ENCODE data around the gene RHBDF2.

DNA sequence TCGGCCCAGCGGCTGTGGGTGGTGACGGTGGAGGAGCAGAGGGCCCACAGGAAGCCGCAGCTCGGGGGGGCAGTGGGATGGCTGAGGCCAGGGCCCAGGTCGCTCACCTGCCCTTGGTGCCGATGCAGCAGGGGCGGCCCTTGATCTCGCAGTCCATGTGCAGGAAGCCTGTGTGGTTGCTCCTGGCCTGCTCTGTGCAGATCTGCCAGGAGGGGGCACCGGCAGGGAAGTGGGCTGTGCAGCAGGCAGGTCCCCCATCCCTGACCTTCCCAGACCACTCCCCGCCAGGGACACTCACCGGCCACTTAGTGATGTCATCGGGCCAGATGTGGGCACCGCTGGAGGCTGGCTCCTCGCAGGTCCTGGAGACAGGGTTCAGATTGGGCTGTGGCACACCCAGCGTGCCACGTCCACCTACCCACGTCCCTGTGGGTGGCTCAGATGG lies 27.7 kb downstream of the RHBDF2 start:
- TF ChIP-seq, protein P1, sequence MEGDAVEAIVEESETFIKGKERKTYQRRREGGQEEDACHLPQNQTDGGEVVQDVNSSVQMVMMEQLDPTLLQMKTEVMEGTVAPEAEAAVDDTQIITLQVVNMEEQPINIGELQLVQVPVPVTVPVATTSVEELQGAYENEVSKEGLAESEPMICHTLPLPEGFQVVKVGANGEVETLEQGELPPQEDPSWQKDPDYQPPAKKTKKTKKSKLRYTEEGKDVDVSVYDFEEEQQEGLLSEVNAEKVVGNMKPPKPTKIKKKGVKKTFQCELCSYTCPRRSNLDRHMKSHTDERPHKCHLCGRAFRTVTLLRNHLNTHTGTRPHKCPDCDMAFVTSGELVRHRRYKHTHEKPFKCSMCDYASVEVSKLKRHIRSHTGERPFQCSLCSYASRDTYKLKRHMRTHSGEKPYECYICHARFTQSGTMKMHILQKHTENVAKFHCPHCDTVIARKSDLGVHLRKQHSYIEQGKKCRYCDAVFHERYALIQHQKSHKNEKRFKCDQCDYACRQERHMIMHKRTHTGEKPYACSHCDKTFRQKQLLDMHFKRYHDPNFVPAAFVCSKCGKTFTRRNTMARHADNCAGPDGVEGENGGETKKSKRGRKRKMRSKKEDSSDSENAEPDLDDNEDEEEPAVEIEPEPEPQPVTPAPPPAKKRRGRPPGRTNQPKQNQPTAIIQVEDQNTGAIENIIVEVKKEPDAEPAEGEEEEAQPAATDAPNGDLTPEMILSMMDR (IDR thresholded peaks at IDR 0.05): peak in 1 of 6 experiments; percentile 18
- no peak for TF ChIP-seq POLR2A (IDR thresholded peaks at IDR 0.05)
